CD14-positive monocyte (primary cell): ENCODE measurements around the gene MFNG. TPM values are rescaled to one million over a fixed set of nuclear protein-coding genes. Genes with fewer than 3 reads are reported as not detected.

Experiments
- DNase-seq, 3 donors: peaks; one replicate each; pipeline ENCODE4 v3.0.0-alpha.2; 2011 to 2022
- H2AFZ ChIP-seq: 2 replicates; pipeline ENCODE4 v1.6.0; 2012; ENCODE audit warnings: mild to moderate bottlenecking, low read depth, low read length, inconsistent platforms; ENCODE audit not compliant: insufficient read depth, poor library complexity, severe bottlenecking
- H3K27ac ChIP-seq, 2 donors: 1 replicate in 1 of 2; 2 replicates in 1 of 2; pipeline ENCODE4 v1.5.1; 2012 to 2013; ENCODE audit warnings: low read length in 2 of 2, control low read depth in 1 of 2, inconsistent platforms in 1 of 2, low read depth in 1 of 2, mild to moderate bottlenecking in 1 of 2
- H3K27me3 ChIP-seq, 2 donors: one replicate each; pipeline versions ENCODE4 v1.6.0 to v1.6.1; 2011 to 2013; ENCODE audit warnings: low read length in 2 of 2; ENCODE audit not compliant: control insufficient read depth in 2 of 2, insufficient read depth in 2 of 2
- H3K36me3 ChIP-seq, 2 donors: replicated peaks in 1 of 2; 1 replicate in 1 of 2; 2 replicates in 1 of 2; pipeline versions ENCODE4 v1.5.1 to v1.6.1; 2012 to 2013; ENCODE audit warnings: low read length in 2 of 2, control low read depth in 1 of 2, inconsistent platforms in 1 of 2, mild to moderate bottlenecking in 1 of 2; ENCODE audit not compliant: insufficient read depth in 2 of 2, control insufficient read depth in 1 of 2
- H3K4me1 ChIP-seq, 2 donors: 1 replicate in 1 of 2; 2 replicates in 1 of 2; pipeline versions ENCODE4 v1.5.1 to v1.6.1; 2012 to 2013; ENCODE audit warnings: low read length in 2 of 2, control low read depth in 1 of 2, inconsistent platforms in 1 of 2, mild to moderate bottlenecking in 1 of 2, moderate library complexity in 1 of 2; ENCODE audit not compliant: insufficient read depth in 2 of 2, control insufficient read depth in 1 of 2
- H3K4me2 ChIP-seq: replicated peaks from 2 replicates; pipeline ENCODE3; 2012; ENCODE audit warnings: low read length, moderate library complexity, mild to moderate bottlenecking; ENCODE audit not compliant: poor library complexity, severe bottlenecking; ENCODE audit errors: extremely low read depth
- H3K4me3 ChIP-seq, 3 experiments: fragments of 200-600 bp in 1 of 3; sonication (generic) in 1 of 3; replicated peaks in 1 of 3; 1 replicate in 2 of 3; 2 replicates in 1 of 3; pipeline ENCODE4 v1.5.1; 2011 to 2013; ENCODE audit warnings: low read length in 3 of 3, mild to moderate bottlenecking in 3 of 3, control low read depth in 2 of 3, low read depth in 2 of 3, inconsistent platforms in 1 of 3, moderate library complexity in 1 of 3
- H3K79me2 ChIP-seq: 2 replicates; pipeline ENCODE4 v1.6.0; 2012; ENCODE audit warnings: mild to moderate bottlenecking, control low read depth, inconsistent platforms, low read length, moderate library complexity; ENCODE audit not compliant: insufficient read depth
- H3K9ac ChIP-seq: 2 replicates; pipeline ENCODE4 v1.6.0; 2017; ENCODE audit warnings: low read length, mild to moderate bottlenecking; ENCODE audit not compliant: insufficient read depth, poor library complexity, severe bottlenecking
- H3K9me3 ChIP-seq, 2 donors: replicated peaks in 1 of 2; 1 replicate in 1 of 2; 2 replicates in 1 of 2; pipeline versions ENCODE4 v1.5.1 to v1.6.1; 2012 to 2013; ENCODE audit warnings: low read length in 2 of 2, control low read depth in 1 of 2; ENCODE audit not compliant: control insufficient read depth in 1 of 2, insufficient read depth in 1 of 2
- H4K20me1 ChIP-seq: 2 replicates; pipeline ENCODE4 v1.6.0; 2012; ENCODE audit warnings: mild to moderate bottlenecking, low read length, control low read depth, moderate library complexity; ENCODE audit not compliant: insufficient read depth
- H3K27ac Mint-ChIP-seq, 7 donors: one replicate each; pipeline ENCODE4 v1.8.0; 2020; ENCODE audit warnings: mild to moderate bottlenecking in 7 of 7, mixed read lengths in 7 of 7, moderate library complexity in 6 of 7, inconsistent platforms in 2 of 7
- H3K27me3 Mint-ChIP-seq, 3 donors: one replicate each; pipeline ENCODE4 v1.8.0; 2021 to 2022; ENCODE audit warnings: low read depth in 3 of 3, mild to moderate bottlenecking in 3 of 3, mixed read lengths in 3 of 3, moderate library complexity in 3 of 3, inconsistent platforms in 1 of 3
- H3K36me3 Mint-ChIP-seq, 2 donors: one replicate each; pipeline ENCODE4 v1.8.0; 2020; ENCODE audit warnings: mixed read lengths in 2 of 2, inconsistent platforms in 1 of 2, mild to moderate bottlenecking in 1 of 2
- H3K4me1 Mint-ChIP-seq: one replicate; pipeline ENCODE4 v1.8.0; 2020; ENCODE audit warnings: mild to moderate bottlenecking, mixed read lengths
- H3K4me3 Mint-ChIP-seq, 2 donors: one replicate each; pipeline ENCODE4 v1.8.0; 2020; ENCODE audit warnings: mild to moderate bottlenecking in 2 of 2, mixed read lengths in 2 of 2, moderate library complexity in 1 of 2
- H3K9me3 Mint-ChIP-seq, 7 donors: one replicate each; pipeline ENCODE4 v1.8.0; 2020 to 2022; ENCODE audit warnings: mixed read lengths in 7 of 7, mild to moderate bottlenecking in 6 of 7, moderate library complexity in 6 of 7, inconsistent platforms in 2 of 7
- CTCF ChIP-seq: fragments of 200-600 bp; IDR thresholded peaks from one replicate; pipeline ENCODE4 v1.8.0; 2022; ENCODE audit warnings: antibody characterized with exemption, mild to moderate bottlenecking
- WGBS: methylation state at CpG from one replicate; pipeline ENCODE4 v1.1.5; 2013; ENCODE audit warnings: missing lambda C conversion rate; ENCODE audit not compliant: insufficient coverage; 5-methylcytosine and 5-hydroxymethylcytosine counted together
- intact Hi-C, 2 donors: fragments of 100-400 bp; cut with micrococcal nuclease; formaldehyde crosslinking; loops; one replicate each; pipeline versions ENCODE4 v1.15.0 to v1.15.1; 2023
- polyA plus RNA-seq, 3 donors: library from polyadenylated mRNA; depleted of rRNA in 1 of 3; unstranded in 2 of 3; stranded (reverse) in 1 of 3; fragments of 300-500 nt in 2 of 3; fragments of >200 nt in 1 of 3; fragmentation: Illumina TruSeq in 2 of 3; gene quantifications; 1 replicate in 2 of 3; 2 replicates in 1 of 3; pipeline ENCODE4 v1.2.3, GENCODE V29; 2012 to 2021

MFNG gene
- polyA plus RNA-seq, 3 donors, result 84.1 to 196 (median 181) TPM

GRCh38 chr22:37493979-37494378 lies 7.8 kb upstream of the MFNG start:
- WGBS, result 94% methylated on average over 7 of the region's 10 CpGs
- H3K9me3 ChIP-seq, result no peaks in the 10 kb centered on the region
- no peak overlapping the region for H3K4me2 ChIP-seq
- no peaks in the 10 kb centered on the region for H4K20me1 ChIP-seq
- H3K27ac Mint-ChIP-seq, result peak overlapping the region in 1 of 7 donors; percentile 2
- peaks cover 9 to 10% of the 10 kb centered on the region in 2 donors for H3K4me1 ChIP-seq
- no peak overlapping the region for H3K9ac ChIP-seq
- TF ChIP-seq CTCF, result no peak
- H3K27ac ChIP-seq, result no peak overlapping the region
- no peak overlapping the region for H3K4me3 ChIP-seq
- no peak overlapping the region for H3K4me3 Mint-ChIP-seq
- peaks cover 0 to 3% (median 0%) of the 10 kb centered on the region in 7 donors for H3K9me3 Mint-ChIP-seq
- no peaks in the 10 kb centered on the region for H3K36me3 ChIP-seq
- intact Hi-C loops, result no loop called here
- no peaks in the 10 kb centered on the region for H3K79me2 ChIP-seq
- no peak overlapping the region for H2AFZ ChIP-seq
- no peak for DNase-seq
- no peaks in the 10 kb centered on the region for H3K27me3 ChIP-seq
- H3K36me3 Mint-ChIP-seq, result no peaks in the 10 kb centered on the region
- peaks cover 7 to 11% (median 8%) of the 10 kb centered on the region in 3 donors for H3K27me3 Mint-ChIP-seq
- peaks cover 11% of the 10 kb centered on the region for H3K4me1 Mint-ChIP-seq

- peaks cover 0 to 3% (median 0%) of the 10 kb centered on the region in 7 donors for H3K9me3 Mint-ChIP-seq
- 76% methylated on average over 19 of the region's 24 CpGs for WGBS
- TF ChIP-seq CTCF, result peak; percentile 65
- no peaks in the 10 kb centered on the region for H3K36me3 ChIP-seq
- H4K20me1 ChIP-seq, result no peaks in the 10 kb centered on the region
- H3K4me2 ChIP-seq, result no peak overlapping the region
- H3K36me3 Mint-ChIP-seq, result no peaks in the 10 kb centered on the region
- no peak overlapping the region for H3K4me3 ChIP-seq
- H2AFZ ChIP-seq, result no peak overlapping the region
- peak overlapping the region in 6 of 7 donors; percentile 46 to 85 (median 66) for H3K27ac Mint-ChIP-seq
- no peaks in the 10 kb centered on the region for H3K9me3 ChIP-seq
- H3K27ac ChIP-seq, result no peak overlapping the region
- H3K4me1 ChIP-seq, result peaks cover 9 to 10% of the 10 kb centered on the region in 2 donors
- peaks cover 12% of the 10 kb centered on the region for H3K4me1 Mint-ChIP-seq
- H3K9ac ChIP-seq, result no peak overlapping the region
- intact Hi-C loops, result no loop called here
- peak; percentile 80 to 85 (median 80) for DNase-seq
- peak overlapping the region in 1 of 2 donors; percentile 21 for H3K4me3 Mint-ChIP-seq
- no peaks in the 10 kb centered on the region for H3K79me2 ChIP-seq
- no peaks in the 10 kb centered on the region for H3K27me3 ChIP-seq
- peaks cover 5 to 8% (median 7%) of the 10 kb centered on the region in 3 donors for H3K27me3 Mint-ChIP-seq
These were observed 6.5 kb upstream of the MFNG start for GRCh38 chr22:37492428-37493344.
